SW 1271 (cell line): ENCODE data around the gene BTF3.
"Not testable (repeated sequence)": the region's sequence is repeated elsewhere in the genome, so short reads cannot be mapped to it uniquely, and the experiment has no call there.

Experiments used
- DNase-seq, 2 experiments: peaks; one replicate each; lab custom pipeline; 2025; lab: John Stamatoyannopoulos, UW

The BTF3 gene

DNA sequence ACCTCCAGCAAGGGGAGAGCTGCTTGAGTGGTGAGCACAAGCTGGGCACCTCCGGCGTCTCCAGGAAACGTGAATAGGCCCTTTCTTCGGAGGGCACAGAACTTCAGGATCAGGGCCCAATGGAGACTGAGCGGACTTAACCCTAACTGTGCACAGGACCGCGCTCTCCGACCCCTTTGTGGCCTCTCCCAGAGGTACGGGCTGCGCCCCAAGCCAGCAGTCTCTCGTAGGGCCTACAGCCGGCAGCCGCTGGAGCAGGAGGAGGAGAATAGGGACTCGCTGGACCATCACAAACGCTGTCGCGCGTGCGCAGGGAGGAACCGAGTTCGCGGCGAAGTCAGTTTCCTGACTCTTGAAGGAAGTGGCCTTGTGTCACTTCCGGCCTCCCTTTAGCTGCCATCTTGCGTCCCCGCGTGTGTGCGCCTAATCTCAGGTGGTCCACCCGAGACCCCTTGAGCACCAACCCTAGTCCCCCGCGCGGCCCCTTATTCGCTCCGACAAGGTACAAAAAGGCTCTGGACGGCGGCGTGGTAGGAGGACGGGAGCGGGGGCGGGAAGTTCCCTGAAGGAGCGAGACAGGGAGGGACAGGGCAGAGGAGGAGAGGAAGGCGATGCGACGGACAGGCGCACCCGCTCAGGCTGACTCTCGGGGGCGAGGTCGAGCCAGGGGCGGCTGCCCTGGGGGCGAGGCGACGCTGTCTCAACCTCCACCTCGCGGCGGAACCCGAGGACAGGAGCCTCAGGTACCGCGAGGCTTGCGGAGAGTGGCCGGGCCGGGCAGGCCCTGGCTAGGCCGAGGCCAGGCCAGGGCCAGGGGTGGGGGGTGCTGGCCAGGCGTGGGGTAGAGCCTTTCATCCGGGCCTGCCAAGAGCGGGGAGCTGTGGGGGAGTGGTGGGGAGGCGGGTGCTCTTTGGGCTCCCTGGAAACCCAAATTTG is at the start of gene BTF3:
Gene BTF3, plus strand, starts transcription at position 386 of the 936 bp plus-strand sequence. Its CDS starts 226 bp downstream, at position 612.
- DNase-seq, result peak; percentile 97

- peak; percentile 91 to 97 for DNase-seq
Observed at GRCh38 chr5:73448463-73449136, 49.6 kb upstream of the BTF3 start, which contains the start of gene FOXD1. Gene FOXD1, minus strand, starts transcription at chr5:73448777. Its CDS starts 415 bp downstream, at chr5:73448362.

DNA sequence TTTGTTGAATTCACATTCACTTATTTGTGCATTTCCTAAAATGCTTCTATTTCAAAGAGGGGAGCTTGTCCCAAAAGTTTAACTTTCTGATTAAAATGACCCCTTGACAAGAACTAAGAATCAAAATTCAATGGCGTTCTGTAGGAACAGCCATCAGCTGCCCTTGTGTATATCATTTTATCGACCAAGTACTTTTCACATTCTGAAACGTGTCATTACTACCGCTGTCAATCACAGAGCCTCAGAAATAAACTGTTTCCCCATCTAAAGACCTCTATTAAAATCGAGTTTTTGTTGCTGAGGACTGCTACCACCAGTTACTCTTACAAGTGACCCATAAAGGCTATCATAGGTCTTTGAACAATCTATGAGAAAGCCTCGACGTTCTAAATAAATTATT is 48.1 kb upstream of the BTF3 start:
- no peak for DNase-seq

- no peak for DNase-seq
Observed at GRCh38 chr5:73450672-73451223, 47.5 kb upstream of the BTF3 start.

DNA sequence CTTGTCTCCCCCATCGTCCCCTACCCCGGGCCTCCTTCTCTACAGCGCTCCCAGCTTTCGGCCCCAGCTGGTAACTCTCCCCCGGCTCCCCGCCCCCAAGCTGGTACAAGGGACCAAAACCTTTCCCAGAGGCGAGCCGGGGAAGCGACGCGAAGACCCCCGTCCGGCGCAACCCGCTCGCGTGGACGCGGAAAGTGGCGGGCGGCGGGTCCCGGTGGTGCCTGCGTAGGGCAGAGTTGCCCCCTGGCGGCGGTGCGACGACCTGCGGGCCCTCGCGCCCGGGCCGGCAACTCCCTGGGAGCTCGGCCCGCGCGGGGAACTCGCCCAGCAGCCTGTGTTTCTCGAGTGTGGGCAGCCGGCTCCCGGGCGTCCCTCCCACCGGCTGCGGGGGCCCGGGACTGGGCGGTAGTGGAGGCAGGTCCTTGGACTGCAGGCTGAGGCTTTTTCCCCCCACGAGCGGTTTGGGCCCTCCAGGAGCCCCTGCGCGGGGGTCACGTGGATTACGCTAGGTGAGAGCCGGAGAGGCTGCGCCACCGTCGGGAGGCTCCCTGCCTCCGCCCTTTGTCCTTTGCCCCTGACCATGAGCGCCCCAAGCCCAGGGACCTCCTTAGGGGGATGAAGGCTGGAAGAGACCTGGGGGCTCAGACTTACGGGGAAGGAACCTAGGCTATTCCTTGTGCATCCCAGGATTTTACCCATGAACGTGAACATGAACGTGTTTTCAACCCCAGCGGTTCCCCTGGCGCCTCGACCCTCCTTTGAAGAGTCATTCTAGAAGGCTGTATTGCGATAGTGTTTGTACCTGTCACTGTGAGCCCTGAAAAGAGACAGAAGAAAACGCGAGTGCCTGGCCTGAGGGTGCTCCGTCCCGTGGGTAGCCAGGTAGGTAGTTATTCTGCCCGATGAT is 46.8 kb upstream of the BTF3 start:
- DNase-seq, result peak in 1 of 2 experiments; percentile 32

- DNase-seq, result no peak
Observed at GRCh38 chr5:73452215-73452614, 46.0 kb upstream of the BTF3 start.

DNA sequence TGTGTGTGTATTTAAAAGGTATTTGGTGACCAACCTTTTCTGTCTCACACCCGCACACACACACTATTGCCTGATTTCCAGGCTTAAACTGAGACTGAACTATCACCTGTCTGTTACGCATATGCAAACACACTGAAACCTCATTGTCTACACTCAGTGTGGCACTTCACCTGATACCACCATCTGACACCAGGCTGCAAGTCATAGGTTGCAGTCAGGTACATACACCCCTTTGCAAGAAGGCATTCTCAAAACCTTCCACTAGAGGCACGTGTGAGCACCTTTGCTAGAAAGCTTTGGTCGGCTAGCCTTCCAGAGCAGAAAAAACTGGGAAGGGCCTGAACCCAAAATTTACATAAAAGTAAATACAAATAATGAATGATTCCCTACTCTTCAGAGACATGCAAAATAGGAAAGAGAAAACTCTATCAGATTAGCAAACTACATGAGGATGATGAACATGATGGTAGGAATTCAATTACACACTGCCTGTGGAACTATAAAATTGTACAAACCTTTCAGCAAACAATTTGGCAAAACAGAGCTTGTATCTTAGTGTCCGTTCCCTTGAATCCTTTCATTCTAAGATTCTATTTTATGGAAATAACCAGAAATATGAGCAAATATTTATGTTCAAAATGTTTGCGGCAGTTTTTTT is 43.7 kb upstream of the BTF3 start:
- DNase-seq, result peak; percentile 24 to 73

GRCh38 chr5:73456462-73456861 is 41.8 kb upstream of the BTF3 start:
- not testable (repeated sequence) for DNase-seq

- DNase-seq, result no peak
Observed at GRCh38 chr5:73459366-73459765, 38.9 kb upstream of the BTF3 start.

- no peak for DNase-seq
Observed at GRCh38 chr5:73460133-73460532, 38.1 kb upstream of the BTF3 start.

GRCh38 chr5:73464016-73464745 is 34.1 kb upstream of the BTF3 start:
- no peak for DNase-seq

DNA sequence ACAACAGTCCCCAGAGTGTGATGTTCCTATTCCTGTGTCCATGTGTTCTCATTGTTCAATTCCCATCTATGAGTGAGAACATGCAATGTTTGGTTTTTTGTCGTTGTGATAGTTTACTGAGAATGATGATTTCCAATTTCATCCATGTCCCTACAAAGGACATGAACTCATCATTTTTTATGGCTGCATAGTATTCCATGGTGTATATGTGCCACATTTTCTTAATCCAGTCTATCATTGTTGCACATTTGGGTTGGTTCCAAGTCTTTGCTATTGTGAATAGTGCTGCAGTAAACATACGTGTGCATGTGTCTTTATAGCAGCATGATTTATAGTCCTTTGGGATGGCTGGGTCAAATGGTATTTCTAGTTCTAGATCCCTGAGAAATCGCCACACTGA is 29.6 kb upstream of the BTF3 start:
- not testable (repeated sequence) for DNase-seq

GRCh38 chr5:73469878-73470277 is 28.4 kb upstream of the BTF3 start:
- DNase-seq, result no peak

DNA sequence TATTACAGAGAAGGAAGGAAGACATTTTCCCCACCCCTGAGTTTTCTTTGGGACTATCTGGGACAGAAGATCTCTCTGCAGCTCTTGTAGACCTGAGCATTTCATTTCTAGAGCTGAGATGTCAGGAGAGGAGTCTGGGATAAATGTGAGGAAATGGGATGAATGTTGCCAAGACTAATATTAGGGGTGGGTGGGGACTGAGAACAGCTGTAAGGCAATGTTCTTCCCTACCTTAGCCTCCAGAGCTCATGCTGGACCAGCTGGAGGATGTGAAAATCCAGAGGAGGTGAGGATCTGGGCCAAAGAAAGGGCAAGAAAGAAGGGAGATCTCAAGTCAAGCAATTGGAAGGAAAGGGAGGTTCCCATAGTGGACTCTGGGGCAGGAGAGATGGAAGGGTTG is 26.6 kb upstream of the BTF3 start:
- no peak for DNase-seq

GRCh38 chr5:73472116-73472515 is 26.1 kb upstream of the BTF3 start:
- DNase-seq, result no peak

DNA sequence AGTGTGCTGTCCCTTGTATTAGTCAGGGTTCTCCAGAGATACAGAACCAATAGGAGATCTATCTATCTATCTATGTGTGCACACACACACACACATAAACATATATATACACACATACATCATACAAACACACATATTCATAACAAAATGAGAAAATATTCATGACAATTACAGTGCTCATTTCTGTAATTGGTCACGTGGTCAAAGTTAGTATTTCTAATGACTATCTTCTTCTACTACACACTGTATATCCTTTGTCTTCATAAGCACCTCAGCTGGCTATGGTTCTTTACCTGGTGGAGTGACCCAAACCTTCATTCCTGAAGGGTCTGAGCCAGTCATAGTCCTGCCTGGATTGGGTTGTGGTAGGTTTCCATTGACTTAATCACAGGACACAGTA is 17.7 kb upstream of the BTF3 start:
- no peak for DNase-seq

GRCh38 chr5:73482383-73483136 is 15.7 kb upstream of the BTF3 start:
- DNase-seq, result no peak

GRCh38 chr5:73483676-73484075 is 14.6 kb upstream of the BTF3 start:
- DNase-seq, result no peak

GRCh38 chr5:73484511-73484910 is 13.7 kb upstream of the BTF3 start:
- DNase-seq, result no peak

- no peak for DNase-seq
Observed at GRCh38 chr5:73485715-73486114, 12.5 kb upstream of the BTF3 start.
